ENCODE measurements around the gene ABCA2. TPM values are rescaled to one million over a fixed set of nuclear protein-coding genes. Genes with fewer than 3 reads are reported as not detected.

The ABCA2 gene
- total RNA-seq, 4 donors from 2014 or later = 13.5 to 58.6 (median 19.3) TPM

- no peak for TF ChIP-seq CTCF (IDR thresholded peaks at IDR 0.05; ENCODE audit: low read depth)
These were observed 34.3 kb upstream of the ABCA2 start for GRCh38 chr9:137062384-137062783.

- TF ChIP-seq CTCF (IDR thresholded peaks at IDR 0.05; ENCODE audit: low read depth) = no peak
These were observed 30.6 kb upstream of the ABCA2 start for GRCh38 chr9:137058521-137059234.

- TF ChIP-seq CTCF (IDR thresholded peaks at IDR 0.05; ENCODE audit: low read depth) = no peak
These were observed 29.5 kb upstream of the ABCA2 start for GRCh38 chr9:137057545-137057944.

DNA sequence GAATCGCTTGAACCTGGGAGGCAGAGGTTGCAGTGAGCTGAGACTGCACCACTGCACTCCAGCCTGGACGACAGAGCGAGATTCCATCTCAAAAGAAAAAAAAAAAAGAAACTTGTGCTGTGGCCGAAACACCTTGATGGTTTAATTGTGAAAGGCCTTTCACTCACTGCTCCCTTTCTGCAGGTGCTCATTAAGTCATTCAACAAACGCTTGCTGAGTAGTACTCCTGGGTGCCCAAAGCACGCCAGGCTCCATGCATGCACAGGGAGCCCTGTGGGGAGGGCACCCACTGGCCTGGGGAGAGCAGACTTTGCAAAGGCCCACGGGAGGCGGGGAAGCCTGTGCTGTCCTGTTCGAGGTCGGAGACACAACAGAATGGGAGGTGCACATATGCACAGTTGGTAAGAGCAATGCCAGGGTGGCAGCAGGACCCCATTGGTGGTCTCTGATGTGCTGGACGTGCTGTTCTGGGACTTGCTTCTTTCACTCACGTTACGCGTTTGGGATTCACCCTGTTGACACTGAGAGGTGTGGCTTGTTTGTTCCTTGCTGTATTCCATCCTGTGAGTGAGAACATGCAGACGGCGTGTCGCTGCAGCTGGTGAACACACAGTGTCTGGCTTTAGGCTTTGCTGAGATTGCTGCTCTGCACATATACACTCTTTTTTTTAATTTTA lies 28.8 kb upstream of the ABCA2 start:
- no peak for TF ChIP-seq CTCF (IDR thresholded peaks at IDR 0.05; ENCODE audit: low read depth)

GRCh38 chr9:137055385-137056364 lies 27.6 kb upstream of the ABCA2 start:
- TF ChIP-seq CTCF (IDR thresholded peaks at IDR 0.05; ENCODE audit: low read depth) = no peak

DNA sequence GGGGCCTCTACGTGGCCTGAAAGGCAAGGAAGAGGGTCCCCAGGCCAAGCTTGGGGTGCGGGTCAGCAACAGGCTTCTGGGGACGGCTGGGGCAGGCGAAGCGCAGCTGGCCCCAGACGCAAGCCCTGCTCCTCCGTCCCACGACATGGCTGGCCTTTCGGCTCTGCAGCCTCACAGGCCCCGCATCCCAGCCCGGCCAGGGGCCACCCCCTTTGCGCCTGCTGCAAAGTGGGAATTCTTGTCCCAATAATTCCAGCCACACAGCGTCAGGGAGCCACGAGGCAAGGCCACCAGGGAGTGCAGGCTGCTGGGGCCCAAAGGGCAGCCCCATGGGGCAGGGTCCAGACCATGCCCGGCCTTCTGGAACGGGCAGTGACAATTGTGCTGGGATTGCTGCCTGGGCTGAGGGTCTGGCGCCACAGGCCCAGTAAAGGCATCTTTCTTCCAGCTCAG lies 26.9 kb upstream of the ABCA2 start:
- TF ChIP-seq CTCF (IDR thresholded peaks at IDR 0.05; ENCODE audit: low read depth) = no peak
